HCT116 (cell line): ENCODE results near the gene GLI3. TPM values are rescaled to one million over a fixed set of nuclear protein-coding genes. Genes with fewer than 3 reads are reported as not detected.

Experiments
- ATAC-seq: fragments of 200-7000 bp; cut with Tn5 transposase; 2 replicates; pipeline ENCODE4 v1.9.1; 2020; ENCODE audit warnings: mild to moderate bottlenecking, moderate library complexity
- BruUV-seq: library from RNA; stranded (reverse); fragments of 400-500 nt; replicated peaks from 2 replicates; lab custom pipeline; 2021; lab: Mats Ljungman, UMichigan
- CTCF ChIA-PET: fragments of 300-600 bp; sonication (Branson Sonifier 250); formaldehyde crosslinking; loops from one replicate; lab custom pipeline; 2021; ENCODE audit warnings: antibody characterized with exemption; lab: Charles Lee
- POLR2A ChIA-PET: fragments of 300-600, 350-600 bp; sonication (Branson Sonifier 250); formaldehyde crosslinking; loops from one replicate; lab custom pipeline; 2021; ENCODE audit warnings: antibody characterized with exemption; lab: Charles Lee
- RAD21 ChIA-PET, 2 experiments: fragments of 300-600 bp; sonication (Branson Sonifier 250); formaldehyde crosslinking; loops; one replicate each; lab custom pipeline; 2023; ENCODE audit warnings: low total read pairs in 2 of 2; ENCODE audit not compliant: uncharacterized antibody in 2 of 2, unreplicated experiment in 2 of 2, low non-redundant PET in 1 of 2; lab: Charles Lee
- DNase-seq: peaks from one replicate; pipeline ENCODE4 v3.0.0-alpha.2; 2010; ENCODE audit warnings: low read depth, low spot score
- H2AFZ ChIP-seq: fragments of 200-600 bp; shearing (Covaris generic), sonication (generic); 2 replicates; pipeline ENCODE4 v1.6.1; 2017; ENCODE audit warnings: low read depth, mixed run types, mixed read lengths, antibody characterized with exemption, low read length; ENCODE audit not compliant: poor library complexity, severe bottlenecking
- H3K27ac ChIP-seq: 2 replicates; pipeline ENCODE4 v1.5.1; 2012; ENCODE audit warnings: low read depth, low read length
- H3K27me3 ChIP-seq: fragments of 200-600 bp; sonication (generic); 2 replicates; pipeline ENCODE4 v1.6.1; 2016; ENCODE audit warnings: mixed run types, low read length, mixed read lengths; ENCODE audit not compliant: insufficient read depth
- H3K36me3 ChIP-seq, 2 experiments: fragments of 200-500 bp in 1 of 2; fragments of 200-600 bp in 1 of 2; sonication (Bioruptor generic) in 1 of 2; sonication (generic) in 1 of 2; 2 replicates each; pipeline versions ENCODE4 v1.5.1 to v1.6.1; 2014 to 2016; ENCODE audit warnings: low read length in 2 of 2, inconsistent platforms in 1 of 2, mixed read lengths in 1 of 2, mixed run types in 1 of 2; ENCODE audit not compliant: insufficient read depth in 2 of 2, control insufficient read depth in 1 of 2
- H3K4me1 ChIP-seq, 2 experiments: fragments of 200-600 bp in 1 of 2; sonication (generic) in 1 of 2; 2 replicates each; pipeline versions ENCODE4 v1.5.1 to v1.6.1; 2012 to 2017; ENCODE audit warnings: low read length in 2 of 2, inconsistent platforms in 1 of 2, mild to moderate bottlenecking in 1 of 2, mixed read lengths in 1 of 2, mixed run types in 1 of 2, moderate library complexity in 1 of 2; ENCODE audit not compliant: insufficient read depth in 2 of 2, control insufficient read depth in 1 of 2
- H3K4me2 ChIP-seq: fragments of 200-600 bp; sonication (generic); 2 replicates; pipeline ENCODE4 v1.6.1; 2017; ENCODE audit warnings: mixed run types, low read length, mixed read lengths
- H3K4me3 ChIP-seq, 2 experiments: fragments of 200-600 bp in 1 of 2; sonication (generic) in 1 of 2; replicated peaks in 1 of 2; 2 replicates each; pipeline ENCODE4 v1.5.1; 2011 to 2016; ENCODE audit warnings: low read length in 2 of 2, control low read depth in 1 of 2, low read depth in 1 of 2, mild to moderate bottlenecking in 1 of 2, mixed read lengths in 1 of 2, mixed run types in 1 of 2
- H3K79me2 ChIP-seq: fragments of 200-600 bp; sonication (generic); 2 replicates; pipeline ENCODE4 v1.6.1; 2017; ENCODE audit warnings: mild to moderate bottlenecking, mixed run types, low read length, moderate library complexity, mixed read lengths; ENCODE audit not compliant: insufficient read depth
- H3K9ac ChIP-seq: fragments of 200-600 bp; sonication (generic); 2 replicates; pipeline ENCODE4 v1.6.1; 2016; ENCODE audit warnings: low read length, mixed read lengths
- H3K9me2 ChIP-seq: fragments of 200-600 bp; sonication (generic), shearing (Covaris generic); 2 replicates; pipeline ENCODE4 v1.6.1; 2017; ENCODE audit warnings: mixed run types, mild to moderate bottlenecking, moderate library complexity; ENCODE audit not compliant: insufficient read depth
- H3K9me3 ChIP-seq, 2 experiments: fragments of 200-500 bp in 1 of 2; fragments of 200-600 bp in 1 of 2; sonication (Bioruptor generic) in 1 of 2; sonication (generic) in 1 of 2; 2 replicates each; pipeline ENCODE4 v1.6.1; 2014 to 2017; ENCODE audit warnings: low read length in 2 of 2, mixed read lengths in 2 of 2, inconsistent platforms in 1 of 2, low read depth in 1 of 2, mild to moderate bottlenecking in 1 of 2, mixed run types in 1 of 2, moderate library complexity in 1 of 2; ENCODE audit not compliant: control insufficient read depth in 1 of 2, insufficient read depth in 1 of 2
- H4K20me1 ChIP-seq: fragments of 200-600 bp; sonication (generic), shearing (Covaris generic); 2 replicates; pipeline ENCODE4 v1.6.1; 2017; ENCODE audit warnings: mixed run types, mild to moderate bottlenecking, moderate library complexity; ENCODE audit not compliant: insufficient read depth
- ATF3 ChIP-seq: IDR thresholded peaks from 2 replicates; pipeline ENCODE4 v1.6.1; 2012
- CEBPB ChIP-seq: IDR thresholded peaks from 2 replicates; pipeline ENCODE4 v1.6.1; 2012; ENCODE audit warnings: low read depth
- CTCF ChIP-seq, 3 experiments: fragments of 200-600 bp in 1 of 3; sonication (generic) in 1 of 3; IDR thresholded peaks in 2 of 3; conservative IDR thresholded peaks in 1 of 3; 2 replicates each; pipeline ENCODE4 v1.5.1; 2012 to 2017; ENCODE audit warnings: low read depth in 2 of 3, low read length in 2 of 3, antibody characterized with exemption in 1 of 3, borderline replicate concordance in 1 of 3, control low read depth in 1 of 3, mild to moderate bottlenecking in 1 of 3, mixed read lengths in 1 of 3, mixed run types in 1 of 3, moderate library complexity in 1 of 3; ENCODE audit not compliant: insufficient read depth in 1 of 3
- EGR1 ChIP-seq: IDR thresholded peaks from 2 replicates; pipeline ENCODE4 v1.6.1; 2012; ENCODE audit warnings: low read depth
- ELF1 ChIP-seq: IDR thresholded peaks from 2 replicates; pipeline ENCODE4 v1.6.1; 2012; ENCODE audit warnings: low read depth, borderline replicate concordance
- EZH2 ChIP-seq: fragments of 200-600 bp; sonication (generic); IDR thresholded peaks from 2 replicates; pipeline ENCODE4 v1.6.1; 2017; ENCODE audit warnings: antibody characterized with exemption, mixed run types
- EZH2phosphoT487 ChIP-seq: fragments of 200-600 bp; IDR thresholded peaks from 2 replicates; pipeline ENCODE4 v1.6.1; 2018; ENCODE audit warnings: antibody characterized with exemption, borderline replicate concordance
- FOSL1 ChIP-seq: IDR thresholded peaks from 2 replicates; pipeline ENCODE4 v1.6.1; 2012; ENCODE audit warnings: low read depth
- JUND ChIP-seq: IDR thresholded peaks from 2 replicates; pipeline ENCODE4 v1.6.1; 2012
- MAX ChIP-seq: IDR thresholded peaks from 2 replicates; pipeline ENCODE4 v1.6.1; 2012
- POLR2A ChIP-seq: IDR thresholded peaks from 2 replicates; pipeline ENCODE4 v1.7.0; 2011; ENCODE audit warnings: borderline replicate concordance; ENCODE audit not compliant: insufficient read depth, insufficient read length; ENCODE audit errors: extremely low read depth
- POLR2AphosphoS5 ChIP-seq: IDR thresholded peaks from 2 replicates; pipeline ENCODE4 v1.6.1; 2011; ENCODE audit warnings: mild to moderate bottlenecking, low read depth, low read length, moderate library complexity
- RAD21 ChIP-seq: IDR thresholded peaks from 2 replicates; pipeline ENCODE4 v1.6.1; 2012; ENCODE audit warnings: low read depth, mild to moderate bottlenecking
- REST ChIP-seq: IDR thresholded peaks from 2 replicates; pipeline ENCODE4 v1.6.1; 2012; ENCODE audit warnings: low read depth
- SP1 ChIP-seq: IDR thresholded peaks from 2 replicates; pipeline ENCODE4 v1.6.1; 2012; ENCODE audit warnings: low read depth
- SRF ChIP-seq: IDR thresholded peaks from 2 replicates; pipeline ENCODE4 v1.6.1; 2012; ENCODE audit warnings: low read depth
- TCF7L2 ChIP-seq: IDR thresholded peaks from 2 replicates; pipeline ENCODE4 v1.7.0; 2011; ENCODE audit warnings: borderline replicate concordance, inconsistent platforms; ENCODE audit not compliant: insufficient read depth, insufficient read length; ENCODE audit errors: extremely low read depth
- ZFX ChIP-seq: fragments of 450-650 bp; IDR thresholded peaks from 2 replicates; pipeline ENCODE4 v1.6.1; 2017
- intact Hi-C: fragments of 100-400 bp; cut with micrococcal nuclease; formaldehyde crosslinking; loops from 2 replicates; pipeline ENCODE4 v1.10.0; 2022
- total RNA-seq: library from RNA; stranded (reverse); gene quantifications from one replicate; pipeline ENCODE4 v1.2.1, GENCODE V29; 2021; ENCODE audit not compliant: unreplicated experiment

The GLI3 gene
- total RNA-seq, 1 experiment from 2014 or later: 0.07 TPM

GRCh38 chr7:41998041-41998440 is 239.0 kb downstream of the GLI3 start (continued):
- TF ChIP-seq RAD21: no peak
- no peak for TF ChIP-seq SP1
- TF ChIP-seq ZFX: no peak
- no peak for TF ChIP-seq EZH2phosphoT487
- no peak for TF ChIP-seq MAX
- TF ChIP-seq ATF3: no peak
- no peak for TF ChIP-seq SRF
- TF ChIP-seq JUND: no peak
- TF ChIP-seq FOSL1: no peak

- Histone ChIP-seq H4K20me1 (no peaks in the 10 kb centered on the region), H2AFZ (no peak overlapping the region), H3K9me3 (no peaks in the 10 kb centered on the region; a peak in 1 of 4 replicates), H3K4me3 (no peak overlapping the region), H3K9ac (no peak overlapping the region), H3K27me3 (no peaks in the 10 kb centered on the region; the same call in 1 of the 2 replicates), H3K36me3 (no peaks in the 10 kb centered on the region), H3K27ac (no peak overlapping the region), H3K4me1 (no peaks in the 10 kb centered on the region), H3K9me2 (no peaks in the 10 kb centered on the region), H3K79me2 (no peaks in the 10 kb centered on the region), H3K4me2 (no peak overlapping the region)
- POLR2A ChIA-PET: no interaction called here
- no peak for DNase-seq
- RAD21 ChIA-PET: no interaction called here
- CTCF ChIA-PET: interaction anchor here (0.6 kb wide), 1 partner anchor 230 kb away, joined by 3 read pairs; no protein-coding TSS in a partner anchor
- no peak for ATAC-seq
- intact Hi-C loops: no loop called here
- BruUV-seq: no TSS peak
- TF ChIP-seq JUND (no peak), REST (no peak), POLR2AphosphoS5 (no peak), CTCF (IDR thresholded peaks at IDR 0.05 in 2 of 3, conservative IDR thresholded peaks at IDR 0.05 in 1 of 3; ENCODE audit: borderline replicate concordance in 1 of 3, insufficient read depth in 1 of 3, low read depth in 2 of 3, low read length in 2 of 3) (no peak), MAX (no peak), POLR2A (no peak), CEBPB (no peak), EZH2 (no peak), ELF1 (no peak), TCF7L2 (no peak), EGR1 (no peak), FOSL1 (no peak), SP1 (no peak)
Observed at GRCh38 chr7:41997151-41997550, 239.9 kb downstream of the GLI3 start.
